BLaER1 (cell line): Measurements from ENCODE around the gene L3HYPDH.

Experiments used
- H3K27ac ChIP-seq: shearing (Covaris generic); formaldehyde crosslinking; 2 replicates; pipeline ENCODE4 v1.8.1; 2022
- H3K27me3 ChIP-seq: shearing (Covaris generic); formaldehyde crosslinking; 2 replicates; pipeline ENCODE4 v1.8.1; 2022
- H3K36me3 ChIP-seq: shearing (Covaris generic); formaldehyde crosslinking; 2 replicates; pipeline ENCODE4 v1.8.1; 2022
- H3K4me1 ChIP-seq: shearing (Covaris generic); formaldehyde crosslinking; 2 replicates; pipeline ENCODE4 v1.8.1; 2022
- H3K4me2 ChIP-seq: shearing (Covaris generic); formaldehyde crosslinking; 2 replicates; pipeline ENCODE4 v1.8.1; 2022
- H3K4me3 ChIP-seq: shearing (Covaris generic); formaldehyde crosslinking; 2 replicates; pipeline ENCODE4 v1.8.1; 2022
- H3K9ac ChIP-seq: shearing (Covaris generic); formaldehyde crosslinking; 2 replicates; pipeline ENCODE4 v1.8.1; 2022
- H3K9me3 ChIP-seq: shearing (Covaris generic); formaldehyde crosslinking; 2 replicates; pipeline ENCODE4 v1.8.1; 2022
- H4K20me1 ChIP-seq: shearing (Covaris generic); formaldehyde crosslinking; 2 replicates; pipeline ENCODE4 v1.8.1; 2022
- Cebpa-rat ChIP-seq: shearing (Covaris generic); IDR thresholded peaks from 2 replicates; pipeline ENCODE4 v1.8.1; 2022

Gene L3HYPDH

DNA sequence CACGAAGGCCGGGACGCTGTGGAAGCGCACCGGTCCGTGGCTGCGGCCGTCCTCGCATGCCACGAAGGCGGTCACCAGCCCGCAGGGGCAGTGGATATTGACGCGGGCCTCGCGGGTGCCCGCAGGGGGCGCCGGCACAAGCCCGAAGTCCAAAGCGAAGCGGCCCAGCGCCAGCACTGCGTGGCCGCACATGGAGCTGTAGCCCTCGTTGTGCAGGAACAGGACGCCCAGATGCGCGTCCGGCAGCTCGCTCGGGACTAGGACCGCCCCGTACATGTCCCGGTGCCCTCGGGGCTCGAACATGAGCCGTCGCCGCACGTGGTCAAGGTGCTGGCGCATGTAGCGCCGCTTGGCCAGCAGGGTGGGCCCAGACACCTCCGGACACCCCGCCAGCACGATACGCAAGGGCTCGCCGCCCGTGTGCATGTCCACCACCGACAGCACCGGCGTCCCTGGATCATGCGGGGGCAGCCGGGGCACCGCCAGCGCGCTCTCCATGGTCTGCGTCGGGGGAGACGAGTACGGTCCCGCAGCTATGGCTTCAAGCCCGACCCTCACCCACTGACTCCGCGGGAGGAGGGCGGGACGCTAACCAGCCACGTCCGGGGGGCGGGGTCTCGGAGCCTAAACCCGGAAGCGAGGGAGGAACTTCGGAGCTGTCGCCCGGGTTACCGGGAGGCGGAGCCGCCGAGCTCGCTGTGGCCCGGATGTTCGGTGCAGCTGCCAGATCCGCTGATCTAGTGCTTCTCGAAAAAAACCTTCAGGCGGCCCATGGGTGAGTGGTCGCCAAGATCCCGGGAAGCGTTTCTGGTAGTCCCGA lies at the start of gene L3HYPDH, which contains the start of gene JKAMP:
Gene L3HYPDH (minus strand): TSS at position 590 of the 820 bp plus-strand sequence. CDS start 92 bp downstream, at position 498.
Gene JKAMP (plus strand): TSS at position 699 of the 820 bp plus-strand sequence. CDS start 73 bp downstream, at position 772.
- H4K20me1 ChIP-seq, result peaks cover 31% of the 10 kb centered on the region
- peak within 1 kb of the TSS; percentile 89 for H3K27ac ChIP-seq
- peak within 1 kb of the TSS; percentile 89 for H3K9ac ChIP-seq
- H3K27me3 ChIP-seq, result no peaks in the 10 kb centered on the region
- no peak for TF ChIP-seq Cebpa-rat
- H3K4me1 ChIP-seq, result peaks cover 51% of the 10 kb centered on the region
- H3K4me2 ChIP-seq, result peak within 1 kb of the TSS; percentile 92
- H3K4me3 ChIP-seq, result peak within 1 kb of the TSS; percentile 83
- H3K9me3 ChIP-seq, result no peaks in the 10 kb centered on the region
- peaks cover 13% of the 10 kb centered on the region for H3K36me3 ChIP-seq

DNA sequence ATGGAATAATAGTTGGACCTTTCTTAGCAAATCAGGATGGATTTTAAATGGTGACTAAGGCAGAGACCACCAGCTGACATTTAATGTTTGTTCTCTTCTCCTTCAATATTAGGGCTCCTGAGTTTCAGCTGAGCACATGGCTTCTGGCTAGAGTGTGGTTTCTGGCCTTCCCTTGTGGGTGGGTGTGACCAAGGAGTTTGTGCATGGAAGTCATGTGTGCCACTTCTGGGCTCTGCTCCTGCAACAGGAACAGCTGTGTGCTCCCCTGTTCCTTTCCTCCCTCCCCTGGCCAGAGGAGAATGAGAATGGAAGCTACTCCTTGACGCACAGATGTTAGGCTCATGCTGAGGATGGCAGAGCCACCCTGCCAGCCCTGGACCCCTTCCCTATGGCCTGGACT lies 48.2 kb upstream of the L3HYPDH start:
- H3K9ac ChIP-seq, result no peak overlapping the region
- peaks cover 9% of the 10 kb centered on the region for H3K9me3 ChIP-seq
- no peak overlapping the region for H3K27ac ChIP-seq
- TF ChIP-seq Cebpa-rat, result no peak
- no peaks in the 10 kb centered on the region for H4K20me1 ChIP-seq
- no peak overlapping the region for H3K4me2 ChIP-seq
- no peak overlapping the region for H3K4me3 ChIP-seq
- H3K36me3 ChIP-seq, result no peaks in the 10 kb centered on the region
- no peaks in the 10 kb centered on the region for H3K27me3 ChIP-seq
- no peaks in the 10 kb centered on the region for H3K4me1 ChIP-seq

DNA sequence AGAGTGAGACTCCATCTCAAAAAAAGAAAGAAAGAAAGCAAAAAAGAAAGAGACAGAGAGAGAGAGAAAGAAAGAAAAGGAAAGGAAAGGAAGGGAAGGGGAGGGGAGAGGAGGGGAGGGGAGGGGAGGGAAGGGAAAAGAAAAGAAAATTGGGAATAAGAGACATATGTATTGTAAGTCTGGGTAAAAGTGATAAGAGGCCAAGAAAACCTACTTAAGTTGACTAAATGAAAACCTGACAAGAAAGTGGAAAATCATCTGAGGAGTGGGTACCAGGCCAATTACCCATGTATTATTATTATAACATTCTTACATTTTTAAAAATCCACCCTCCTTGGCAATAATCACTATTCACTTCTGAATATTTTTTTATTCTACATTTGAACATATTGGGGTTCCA lies 46.1 kb upstream of the L3HYPDH start:
- Histone ChIP-seq H3K27me3 (no peaks in the 10 kb centered on the region), H3K4me2 (no peak overlapping the region), H3K4me1 (no peaks in the 10 kb centered on the region), H3K9ac (no peak overlapping the region), H3K9me3 (peaks cover 9% of the 10 kb centered on the region), H3K36me3 (no peaks in the 10 kb centered on the region), H4K20me1 (no peaks in the 10 kb centered on the region), H3K27ac (no peak overlapping the region), H3K4me3 (no peak overlapping the region)
- no peak for TF ChIP-seq Cebpa-rat

DNA sequence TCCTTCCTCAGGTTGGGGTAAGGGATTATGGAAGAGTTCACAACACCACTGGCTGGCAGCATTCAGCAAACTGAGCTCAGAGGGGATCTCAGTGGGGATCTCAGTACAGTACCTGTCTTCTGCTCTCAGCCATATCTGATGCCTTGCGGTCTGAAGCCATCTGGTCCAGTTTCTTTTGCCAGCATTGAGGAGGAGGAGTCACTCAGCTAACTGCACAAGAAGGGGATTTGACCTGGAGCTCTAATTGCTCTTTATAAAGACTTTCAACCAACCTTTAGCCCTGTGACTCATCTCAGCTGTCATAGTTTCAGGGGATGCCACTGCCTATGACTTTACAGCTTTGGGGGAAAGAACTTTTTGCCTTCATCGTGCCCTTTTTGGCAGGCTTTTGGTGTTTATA lies 45.0 kb upstream of the L3HYPDH start:
- Histone ChIP-seq H3K27me3 (no peaks in the 10 kb centered on the region), H3K4me2 (no peak overlapping the region), H3K9ac (no peak overlapping the region), H3K4me1 (no peaks in the 10 kb centered on the region), H3K4me3 (no peak overlapping the region), H3K9me3 (peaks cover 9% of the 10 kb centered on the region), H4K20me1 (no peaks in the 10 kb centered on the region), H3K27ac (no peak overlapping the region), H3K36me3 (no peaks in the 10 kb centered on the region)
- TF ChIP-seq Cebpa-rat, result no peak

DNA sequence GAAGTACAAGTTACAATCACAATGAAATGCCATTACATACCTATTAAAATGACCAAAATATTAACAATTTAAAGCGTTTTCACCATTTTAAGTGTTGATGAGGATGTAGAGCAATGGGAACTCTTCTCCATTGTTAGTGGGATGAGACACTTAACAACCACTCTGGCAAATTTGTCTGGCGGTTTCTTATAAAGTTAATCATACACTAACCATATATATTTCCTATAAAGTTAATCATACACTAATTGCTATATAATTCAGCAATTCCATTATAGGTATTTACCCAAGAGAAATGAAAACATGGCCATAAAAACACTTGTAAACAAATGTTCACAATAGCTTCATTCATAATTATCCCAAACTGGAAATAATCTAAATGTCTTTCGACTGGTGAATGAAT lies 36.0 kb upstream of the L3HYPDH start:
- H3K27me3 ChIP-seq, result no peaks in the 10 kb centered on the region
- H4K20me1 ChIP-seq, result no peaks in the 10 kb centered on the region
- no peak overlapping the region for H3K4me2 ChIP-seq
- no peaks in the 10 kb centered on the region for H3K4me1 ChIP-seq
- no peaks in the 10 kb centered on the region for H3K36me3 ChIP-seq
- H3K4me3 ChIP-seq, result no peak overlapping the region
- no peak overlapping the region for H3K9ac ChIP-seq
- H3K9me3 ChIP-seq, result no peaks in the 10 kb centered on the region
- TF ChIP-seq Cebpa-rat, result no peak
- H3K27ac ChIP-seq, result no peak overlapping the region

DNA sequence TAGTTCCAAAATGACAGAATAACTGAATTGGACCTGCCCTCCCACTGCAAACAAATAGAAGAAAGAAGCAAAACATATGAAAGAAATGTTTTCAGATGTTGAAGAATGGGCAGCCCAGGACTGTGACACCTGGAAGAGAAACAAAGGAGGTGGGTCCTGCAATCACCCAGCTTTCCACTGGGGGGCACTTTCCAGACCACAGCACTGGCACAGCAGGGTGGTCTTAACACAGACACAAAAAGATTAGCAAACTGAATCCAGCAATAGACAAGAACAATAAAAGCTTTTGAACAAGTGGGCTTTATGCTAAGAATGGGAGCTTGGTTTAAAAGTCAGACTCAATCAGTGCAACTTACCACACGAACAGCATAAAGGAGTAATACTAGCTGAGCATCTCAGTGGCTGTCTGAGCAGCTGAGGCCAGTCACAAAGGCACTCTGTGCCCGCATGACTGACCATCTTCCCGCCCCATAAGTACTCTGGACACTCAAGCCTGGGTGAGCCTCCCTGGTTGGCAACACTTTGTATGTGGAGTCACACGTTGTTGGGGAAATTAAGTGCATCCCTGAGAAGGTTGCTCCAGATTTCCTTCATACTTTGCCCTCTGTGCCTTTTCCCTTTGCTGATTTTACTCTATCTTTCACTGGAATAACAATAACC lies 27.8 kb upstream of the L3HYPDH start:
- no peak overlapping the region for H3K9ac ChIP-seq

DNA sequence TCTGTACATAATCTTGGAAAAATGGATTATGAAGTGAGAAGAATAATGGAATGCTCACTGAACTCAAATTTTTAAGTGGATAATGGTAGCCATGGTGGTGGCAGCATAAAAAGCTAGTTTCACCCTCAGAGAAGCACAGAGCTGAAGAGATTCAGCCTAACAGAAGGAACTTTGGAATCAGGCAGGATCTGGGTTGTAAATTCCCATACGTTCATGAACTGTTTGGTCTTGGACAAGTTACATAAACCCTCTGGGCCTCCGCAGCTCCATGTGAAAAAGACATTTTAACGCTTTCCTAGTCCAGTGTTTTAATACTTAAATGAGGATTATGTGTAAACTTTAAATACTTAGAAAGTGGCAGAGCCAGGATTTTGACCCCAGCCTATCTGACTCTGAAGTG lies 26.8 kb upstream of the L3HYPDH start:
- no peak overlapping the region for H3K27ac ChIP-seq
- no peak overlapping the region for H3K4me3 ChIP-seq
- TF ChIP-seq Cebpa-rat, result no peak

More for the DNA sequence above, 27.8 kb upstream of the L3HYPDH start:
- H3K4me3 ChIP-seq, result no peak overlapping the region
- H3K4me2 ChIP-seq, result no peak overlapping the region
- H3K4me1 ChIP-seq, result no peaks in the 10 kb centered on the region
- no peak for TF ChIP-seq Cebpa-rat
- no peaks in the 10 kb centered on the region for H4K20me1 ChIP-seq
- no peaks in the 10 kb centered on the region for H3K27me3 ChIP-seq
- no peaks in the 10 kb centered on the region for H3K36me3 ChIP-seq
- no peak overlapping the region for H3K27ac ChIP-seq
- no peaks in the 10 kb centered on the region for H3K9me3 ChIP-seq

DNA sequence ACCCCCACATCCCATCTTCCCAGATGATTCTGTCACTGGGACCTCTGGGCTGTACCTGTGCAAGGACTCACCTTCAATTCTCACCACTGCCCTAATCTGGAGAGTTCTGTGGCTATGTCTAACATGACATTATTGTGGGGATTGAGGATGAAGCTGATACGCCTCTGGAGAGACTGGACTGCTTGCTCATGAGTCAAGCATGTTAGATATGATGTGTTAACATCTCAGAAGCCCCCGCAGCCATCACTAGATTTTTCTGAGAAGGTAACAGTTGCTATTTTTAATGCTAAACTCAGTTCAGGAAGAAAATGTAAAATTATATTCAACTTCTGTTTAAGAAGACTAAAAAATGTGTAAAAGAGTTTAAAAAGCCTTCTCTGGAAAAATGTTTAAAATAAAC lies 25.8 kb upstream of the L3HYPDH start:
- no peaks in the 10 kb centered on the region for H3K9me3 ChIP-seq
- TF ChIP-seq Cebpa-rat, result no peak
- H3K9ac ChIP-seq, result no peak overlapping the region
- no peak overlapping the region for H3K4me3 ChIP-seq
- no peaks in the 10 kb centered on the region for H3K27me3 ChIP-seq
- no peaks in the 10 kb centered on the region for H3K36me3 ChIP-seq
- no peaks in the 10 kb centered on the region for H4K20me1 ChIP-seq
- H3K4me1 ChIP-seq, result no peaks in the 10 kb centered on the region
- no peak overlapping the region for H3K27ac ChIP-seq
- H3K4me2 ChIP-seq, result no peak overlapping the region

More for the DNA sequence above, 26.8 kb upstream of the L3HYPDH start:
- no peak overlapping the region for H3K4me2 ChIP-seq
- H3K4me1 ChIP-seq, result no peaks in the 10 kb centered on the region
- no peaks in the 10 kb centered on the region for H3K9me3 ChIP-seq
- no peaks in the 10 kb centered on the region for H3K27me3 ChIP-seq
- no peaks in the 10 kb centered on the region for H4K20me1 ChIP-seq
- no peak overlapping the region for H3K9ac ChIP-seq
- no peaks in the 10 kb centered on the region for H3K36me3 ChIP-seq

DNA sequence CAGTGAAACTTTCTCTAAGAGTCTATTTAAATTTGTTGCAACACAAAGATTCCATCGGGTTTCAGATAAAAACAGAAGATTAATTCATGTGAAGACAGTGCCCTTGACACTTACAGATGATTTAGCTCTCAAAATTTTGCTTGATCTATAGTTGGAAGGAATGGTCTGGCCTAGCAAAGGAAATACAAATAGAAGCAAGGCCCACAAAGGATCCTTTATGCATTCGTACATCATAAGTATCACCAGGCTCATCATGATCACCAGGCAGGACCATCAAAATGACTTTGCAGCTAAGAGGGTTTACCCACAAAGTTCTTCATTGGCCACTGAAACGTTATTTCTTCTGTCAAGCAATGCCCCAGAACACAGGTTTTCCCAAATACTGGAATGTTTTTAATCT lies 24.9 kb upstream of the L3HYPDH start:
- Histone ChIP-seq H4K20me1 (no peaks in the 10 kb centered on the region), H3K27me3 (no peaks in the 10 kb centered on the region), H3K9me3 (no peaks in the 10 kb centered on the region), H3K36me3 (peaks cover 2% of the 10 kb centered on the region), H3K27ac (no peak overlapping the region), H3K4me1 (0 out of 2 replicates have a peak, but pooled peaks cover 4% of the 10 kb centered on the region), H3K4me2 (no peak overlapping the region), H3K4me3 (no peak overlapping the region), H3K9ac (no peak overlapping the region)
- no peak for TF ChIP-seq Cebpa-rat

DNA sequence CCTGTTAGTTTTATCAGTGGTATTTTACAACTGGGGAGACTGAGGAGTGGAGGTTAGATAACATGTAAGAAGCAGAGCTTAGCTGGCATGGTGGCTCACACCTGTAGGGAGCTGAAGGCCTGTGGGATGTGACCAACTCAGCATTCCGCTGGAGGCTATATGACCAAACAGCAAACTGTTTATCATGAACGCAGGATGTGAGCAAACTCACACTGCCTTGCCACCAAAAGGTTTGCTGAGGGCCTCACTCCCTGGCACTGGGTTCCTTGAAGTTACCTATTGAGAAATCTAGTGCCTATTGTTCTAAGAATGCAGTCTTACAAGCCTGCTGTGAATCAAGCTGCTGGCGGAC lies 23.5 kb upstream of the L3HYPDH start:
- H3K9me3 ChIP-seq, result no peaks in the 10 kb centered on the region
- no peak overlapping the region for H3K9ac ChIP-seq
- H3K27ac ChIP-seq, result no peak overlapping the region
- 0 out of 2 replicates have a peak, but pooled peaks cover 4% of the 10 kb centered on the region for H3K4me1 ChIP-seq
- peaks cover 15% of the 10 kb centered on the region for H3K36me3 ChIP-seq
- TF ChIP-seq Cebpa-rat, result no peak
- no peaks in the 10 kb centered on the region for H4K20me1 ChIP-seq
- no peaks in the 10 kb centered on the region for H3K27me3 ChIP-seq
- no peak overlapping the region for H3K4me2 ChIP-seq
- H3K4me3 ChIP-seq, result no peak overlapping the region
